GM18520 (cell line): ENCODE measurements around the gene MCOLN1.

Experiments used
- ATAC-seq: cut with Tn5 transposase; IDR thresholded peaks from one replicate; pipeline ENCODE4 v1.9.1; 2021; ENCODE audit not compliant: unreplicated experiment

Gene MCOLN1

DNA sequence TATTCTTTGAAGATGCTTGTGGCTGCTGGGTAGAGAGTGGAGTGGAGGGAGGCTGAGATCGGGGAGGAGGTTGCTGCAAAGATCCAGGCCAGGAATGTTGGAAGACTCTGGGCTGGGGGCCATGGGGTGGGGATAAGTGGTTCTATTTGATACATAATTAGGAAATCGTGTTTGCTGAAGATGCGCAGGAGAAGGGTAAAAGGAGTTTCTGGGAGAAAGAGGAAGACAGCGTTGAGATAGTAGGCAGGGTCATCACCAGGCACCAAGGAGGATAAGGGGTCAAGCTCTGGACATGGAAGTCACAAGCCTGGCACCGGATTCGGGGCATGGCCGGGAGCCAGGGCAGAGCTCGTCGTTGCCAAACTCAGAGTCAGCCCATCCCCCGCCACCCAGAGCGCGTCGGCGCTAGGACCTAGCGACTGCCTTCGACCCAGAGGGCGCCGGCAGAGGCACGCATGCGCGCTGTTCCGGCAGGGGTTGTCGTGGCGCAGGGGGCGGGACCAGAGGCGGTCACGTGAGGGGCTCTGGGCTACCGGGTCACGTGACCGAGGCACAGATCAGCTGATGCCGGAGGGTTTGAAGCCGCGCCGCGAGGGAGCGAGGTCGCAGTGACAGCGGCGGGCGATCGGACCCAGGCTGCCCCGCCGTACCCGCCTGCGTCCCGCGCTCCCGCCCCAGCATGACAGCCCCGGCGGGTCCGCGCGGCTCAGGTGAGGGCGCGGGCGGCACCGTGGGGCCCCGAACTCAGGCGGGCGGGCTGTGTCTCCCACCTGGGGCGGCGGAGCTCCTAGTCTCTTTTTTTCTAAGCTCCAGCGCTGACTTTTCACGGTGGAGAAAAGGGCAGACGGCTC is at the start of gene MCOLN1:
Gene MCOLN1, plus strand, starts transcription at position 553 of the 851 bp plus-strand sequence. Its CDS starts 127 bp downstream, at position 680.
- ATAC-seq: peak; percentile 76

DNA sequence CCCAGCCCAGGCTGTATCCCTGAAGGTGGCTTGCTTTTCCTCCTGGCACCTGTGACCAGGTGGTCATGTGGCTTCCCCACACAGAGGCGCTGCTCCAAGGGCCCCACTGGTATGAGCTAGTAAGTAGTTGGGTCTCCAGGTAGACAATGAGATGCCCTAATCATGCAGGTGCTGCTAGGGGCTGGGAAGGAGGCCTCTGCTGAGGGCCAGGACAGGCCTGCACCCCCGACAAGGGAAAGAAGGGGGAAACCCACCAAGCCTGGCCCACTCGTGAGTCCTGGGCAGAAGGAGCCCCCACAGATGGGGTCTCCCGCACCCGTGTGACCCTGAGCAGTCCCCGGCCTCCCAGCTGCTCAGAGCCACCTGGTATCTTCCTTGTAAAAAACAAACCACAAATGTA is 46.8 kb upstream of the MCOLN1 start:
- ATAC-seq: no peak

DNA sequence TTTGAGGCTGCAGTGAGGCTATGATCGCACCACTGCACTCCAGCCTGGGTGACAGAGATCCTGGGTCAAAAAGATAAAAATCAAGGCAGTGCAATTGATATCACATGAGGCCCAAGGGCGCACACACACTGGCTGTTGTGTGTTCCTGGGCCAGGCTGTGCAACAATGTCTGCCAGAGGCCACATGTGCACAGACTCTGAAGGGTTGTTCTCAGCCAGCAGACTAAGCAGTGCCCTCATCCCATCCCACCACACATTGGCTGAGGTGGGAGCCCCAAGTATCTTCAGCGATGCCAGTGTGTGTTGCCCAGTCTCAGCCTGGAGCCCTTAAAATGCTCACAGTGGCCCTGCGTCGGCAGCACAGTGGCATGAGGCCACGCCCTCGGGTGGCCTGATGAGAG is 46.2 kb upstream of the MCOLN1 start:
- ATAC-seq: no peak

DNA sequence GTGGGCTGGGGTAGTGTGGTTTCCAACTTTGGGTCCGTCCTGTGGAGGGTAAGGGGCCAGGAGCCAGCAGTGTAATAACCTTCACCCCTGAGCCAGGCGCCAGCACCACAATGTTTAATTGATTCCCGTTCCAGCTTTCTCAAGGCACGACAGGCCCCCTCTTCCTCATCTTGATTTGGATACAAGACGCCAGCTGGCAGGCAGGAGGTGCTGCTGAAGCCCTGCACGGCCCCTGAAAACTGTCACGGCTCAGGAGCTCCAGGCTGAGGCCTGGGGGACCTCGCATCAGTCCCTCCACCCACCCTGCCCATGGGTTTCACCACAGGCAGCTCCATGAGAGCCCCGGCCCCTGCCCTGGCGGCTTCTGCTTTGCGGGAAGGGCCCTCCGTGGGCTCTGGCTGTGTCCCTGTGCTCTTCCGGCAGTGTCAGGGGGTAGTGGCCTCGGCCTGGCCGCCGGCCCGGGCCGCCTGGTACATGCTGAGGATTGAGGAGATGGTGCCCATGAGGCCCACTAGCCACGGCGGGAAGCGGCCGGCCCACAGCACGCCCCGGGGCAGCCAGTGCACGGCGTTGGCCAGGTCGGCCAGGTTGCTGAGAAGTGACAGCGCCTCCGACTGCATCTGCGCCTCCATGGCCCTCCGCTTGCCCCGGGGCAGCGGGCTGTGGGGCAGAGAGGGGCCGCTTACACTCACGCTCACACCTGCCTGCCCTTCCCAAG is 45.5 kb upstream of the MCOLN1 start:
- no peak for ATAC-seq

DNA sequence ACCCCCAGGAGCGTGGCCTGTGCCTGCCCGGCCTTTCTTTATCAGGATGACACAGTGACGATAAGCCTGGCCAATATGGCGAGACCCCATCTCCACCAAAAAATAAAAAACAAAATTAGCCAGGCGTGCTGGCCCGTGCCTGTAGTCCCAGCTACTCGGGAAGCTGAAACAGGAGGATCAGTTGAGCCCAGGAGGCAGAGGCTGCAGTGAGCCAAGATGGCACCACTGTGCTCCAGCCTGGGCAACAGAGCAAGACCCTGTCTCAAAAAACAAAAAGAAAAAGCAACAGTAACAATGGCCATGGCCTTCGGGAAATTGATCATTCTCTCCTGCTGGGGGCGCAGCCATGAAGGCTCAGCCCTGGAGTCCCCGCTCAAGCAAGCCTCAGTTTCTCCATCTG is 44.7 kb upstream of the MCOLN1 start:
- no peak for ATAC-seq

DNA sequence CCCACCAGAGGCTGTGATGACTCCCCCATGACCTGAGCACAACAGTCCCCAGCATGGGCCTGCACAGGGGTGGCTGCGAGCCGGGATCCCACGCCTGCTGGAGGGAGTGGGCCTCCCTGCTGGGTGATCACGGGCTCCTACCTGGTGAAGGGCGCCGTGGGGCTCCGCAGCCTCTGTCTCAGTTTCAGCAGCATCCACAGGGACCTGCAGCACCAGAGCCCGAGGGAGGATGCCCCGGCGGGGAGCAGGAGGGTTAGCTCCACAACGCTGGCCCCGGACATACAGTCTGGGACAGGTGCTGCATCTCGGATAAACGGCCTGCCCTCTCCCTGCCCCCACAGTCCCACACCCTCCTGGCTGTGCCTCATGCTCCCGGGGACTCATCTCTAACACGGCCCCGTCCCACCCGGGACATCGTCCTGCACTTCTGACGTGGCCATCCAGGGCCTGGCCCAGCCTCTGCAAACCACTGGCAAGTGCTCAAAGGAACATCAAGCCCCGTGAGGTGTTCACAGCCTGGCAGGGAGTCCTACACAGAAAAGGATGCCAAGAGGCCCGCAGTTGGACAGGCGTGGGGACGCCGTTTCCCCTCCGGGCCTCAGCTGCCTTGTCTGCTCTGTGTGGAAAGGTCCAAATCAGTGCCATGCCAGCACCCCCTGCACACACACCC is 44.1 kb upstream of the MCOLN1 start:
- no peak for ATAC-seq

DNA sequence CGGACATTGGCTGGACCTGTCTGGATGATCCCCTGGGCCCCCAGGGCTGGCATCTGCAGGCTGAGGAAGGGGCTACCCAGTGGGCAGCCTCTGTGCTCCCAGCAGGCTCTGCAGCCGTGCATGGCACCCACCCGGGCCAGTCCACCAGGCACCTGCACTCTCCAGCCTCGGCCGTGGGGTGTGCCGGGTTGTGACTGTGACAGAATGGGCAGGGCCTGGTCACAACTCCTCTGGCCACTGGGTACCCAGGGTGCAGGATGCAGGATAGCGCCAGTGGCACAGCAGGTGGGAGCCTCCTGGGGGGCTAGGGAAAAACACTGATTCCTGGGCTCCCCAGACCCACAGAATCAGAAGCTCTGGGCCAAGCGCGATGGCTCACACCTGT is 43.6 kb upstream of the MCOLN1 start:
- ATAC-seq: no peak

DNA sequence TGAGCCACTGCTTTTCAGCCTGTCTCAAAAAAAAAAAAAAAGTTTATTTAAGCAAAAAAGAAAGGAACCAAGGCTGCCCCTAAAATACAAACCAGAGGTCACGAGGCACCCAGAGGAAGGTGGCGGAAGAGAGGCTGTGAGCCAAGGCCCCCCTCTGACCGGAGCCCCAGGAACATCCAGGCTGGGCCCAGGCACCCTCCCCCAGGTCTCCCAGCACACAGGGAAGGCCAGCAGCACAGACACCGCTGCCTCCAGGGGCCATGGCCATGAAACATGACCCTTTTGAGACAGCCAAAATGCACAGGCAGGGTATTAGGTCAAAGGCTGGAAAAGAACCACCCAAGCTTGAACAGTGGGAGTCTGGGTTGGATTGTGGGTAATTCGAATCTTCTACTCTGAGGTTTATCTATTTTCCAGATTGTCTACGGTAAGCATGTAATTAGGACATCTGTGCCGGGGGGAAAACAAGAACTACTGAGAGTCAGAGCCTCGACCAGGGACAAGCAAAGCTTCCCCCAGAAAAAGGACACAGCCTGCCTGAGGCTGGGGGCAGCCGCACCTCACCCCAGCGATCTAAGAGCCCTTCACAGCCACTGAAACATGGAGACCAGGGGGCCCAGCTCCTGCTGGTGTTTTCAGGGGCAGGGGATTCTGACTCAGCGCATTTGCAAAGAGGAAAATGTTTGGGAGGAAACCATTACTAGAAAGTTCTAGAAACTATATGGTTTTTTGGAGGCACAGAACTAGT is 42.0 kb upstream of the MCOLN1 start:
- no peak for ATAC-seq

DNA sequence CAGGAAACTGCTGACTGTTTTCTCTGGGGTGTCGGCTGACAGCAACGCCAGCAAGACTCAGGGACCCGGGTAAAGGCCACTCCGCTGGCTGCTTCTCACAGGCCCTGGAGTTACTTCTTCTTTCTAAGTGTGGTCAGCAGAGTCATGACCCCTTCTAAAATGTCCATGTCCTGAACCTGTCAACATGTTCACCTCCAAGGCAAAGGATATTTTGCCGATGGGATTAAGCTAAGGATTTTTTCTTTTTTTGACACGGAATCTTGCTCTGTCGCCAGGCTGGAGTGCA is 41.5 kb upstream of the MCOLN1 start:
- ATAC-seq: no peak

DNA sequence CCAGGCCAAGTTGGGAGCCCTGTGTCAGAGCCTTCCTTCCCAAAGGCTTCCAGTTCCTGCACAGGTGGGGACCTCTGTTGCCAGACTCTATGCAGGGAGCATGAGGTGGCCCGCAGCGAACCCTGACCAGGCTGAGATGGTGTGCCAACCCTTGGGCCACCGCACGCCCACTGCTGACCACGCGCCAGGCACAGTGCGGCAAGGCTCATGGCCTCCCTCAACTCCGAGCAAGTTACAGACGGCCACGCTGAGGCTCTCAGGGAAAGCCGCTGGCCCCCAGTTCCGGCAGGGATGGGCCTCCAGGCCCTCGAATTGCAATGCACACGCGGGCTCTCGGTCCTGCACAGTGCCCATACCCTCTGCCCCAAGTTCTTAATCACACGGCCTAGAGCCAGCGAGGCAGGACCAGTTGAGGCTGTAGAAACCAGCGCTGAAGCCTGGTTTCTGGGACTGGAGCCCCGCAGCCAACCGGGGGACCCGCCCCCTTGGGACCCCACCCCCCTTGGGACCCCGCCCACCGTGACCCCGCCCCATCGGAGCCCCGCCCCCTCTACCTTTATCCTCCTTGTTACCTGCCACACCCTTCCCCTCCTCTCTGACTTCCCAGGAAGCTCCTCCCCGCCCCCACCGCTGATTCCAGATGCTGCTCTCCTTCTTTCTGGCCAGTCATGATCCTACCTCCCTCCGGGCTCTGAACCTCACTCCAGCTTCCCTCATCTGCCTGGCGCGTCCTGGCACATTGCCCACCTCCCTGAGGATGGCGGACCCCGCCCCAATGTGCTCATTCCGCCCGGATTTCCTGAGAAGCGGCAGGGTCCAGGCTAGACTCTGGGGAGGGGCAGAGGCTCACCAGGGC is 39.6 kb upstream of the MCOLN1 start:
- no peak for ATAC-seq

DNA sequence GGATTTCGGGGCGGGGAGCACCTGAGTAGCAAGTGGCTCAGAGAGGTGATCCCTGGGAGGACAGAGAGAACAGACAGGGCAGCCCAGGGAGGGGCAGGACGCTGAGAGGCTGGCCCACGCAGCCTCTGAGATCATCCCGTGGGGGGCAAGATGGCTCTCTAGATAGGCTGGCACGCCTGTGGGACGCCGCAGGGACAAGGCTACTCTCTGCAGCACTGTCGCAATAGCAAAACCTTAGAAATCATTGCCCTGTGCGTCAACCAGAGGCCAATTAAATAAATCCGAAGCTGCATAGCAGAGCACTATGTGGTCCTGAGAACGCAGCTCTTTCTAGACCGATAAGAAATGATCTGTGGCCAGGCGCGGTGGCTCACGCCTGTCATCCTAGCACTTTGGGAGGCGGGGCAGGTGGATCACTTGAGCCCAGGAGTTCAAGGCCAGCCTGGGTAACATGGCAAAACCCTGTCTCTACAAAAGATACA is 38.7 kb upstream of the MCOLN1 start:
- no peak for ATAC-seq

DNA sequence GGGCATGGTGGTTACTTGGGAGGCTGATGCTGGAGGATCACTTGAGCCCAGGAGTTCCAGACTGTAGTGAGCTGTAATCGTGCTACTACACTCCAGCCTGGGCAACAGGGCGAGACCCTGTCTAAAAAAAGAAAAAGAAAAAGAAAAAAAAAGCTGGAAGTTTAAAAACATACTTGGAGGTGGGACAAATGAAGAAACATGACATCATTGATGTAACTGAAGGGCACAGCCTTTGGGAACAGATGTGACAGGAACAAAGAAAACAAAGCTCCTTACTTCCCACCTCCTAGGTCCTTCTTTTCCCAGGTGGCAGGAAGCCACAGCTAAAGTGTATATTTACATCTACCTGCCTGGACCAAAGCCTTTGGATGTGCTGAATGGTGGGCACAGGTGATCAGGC is 35.5 kb upstream of the MCOLN1 start:
- no peak for ATAC-seq

DNA sequence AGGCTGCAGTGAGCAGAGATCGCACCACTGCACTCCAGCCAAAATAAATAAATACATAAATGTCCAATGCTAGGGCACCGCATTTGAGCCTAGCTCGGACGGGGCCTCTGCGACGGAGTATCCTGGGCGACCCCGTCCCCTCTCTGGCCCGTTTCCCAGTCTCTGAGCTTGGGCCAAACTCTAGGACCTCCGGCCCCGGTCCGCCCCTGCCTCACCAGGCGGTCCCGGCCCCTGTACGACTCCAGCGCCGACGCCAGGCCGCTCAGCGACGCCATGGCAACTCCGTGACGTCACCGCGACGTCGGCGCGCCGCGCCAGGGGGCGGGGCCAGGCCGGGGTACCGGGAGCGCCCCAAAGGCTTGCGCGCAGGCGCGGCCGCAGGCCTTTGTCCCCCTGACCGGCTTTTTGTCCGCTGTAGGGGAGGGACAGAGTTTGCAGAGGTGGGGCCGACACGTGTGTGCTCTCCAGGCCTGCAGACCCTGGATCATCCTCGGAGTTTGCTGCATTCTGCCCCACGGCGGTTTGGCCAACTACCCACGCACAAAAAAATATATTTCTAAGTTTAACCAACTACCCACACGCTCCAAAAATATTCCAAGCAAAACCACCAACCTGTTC is 33.6 kb upstream of the MCOLN1 start, which contains the start of gene PEX11G:
Gene PEX11G, minus strand, starts transcription at position 300 of the 618 bp plus-strand sequence. Its CDS starts 25 bp downstream, at position 275.
- ATAC-seq: no peak

DNA sequence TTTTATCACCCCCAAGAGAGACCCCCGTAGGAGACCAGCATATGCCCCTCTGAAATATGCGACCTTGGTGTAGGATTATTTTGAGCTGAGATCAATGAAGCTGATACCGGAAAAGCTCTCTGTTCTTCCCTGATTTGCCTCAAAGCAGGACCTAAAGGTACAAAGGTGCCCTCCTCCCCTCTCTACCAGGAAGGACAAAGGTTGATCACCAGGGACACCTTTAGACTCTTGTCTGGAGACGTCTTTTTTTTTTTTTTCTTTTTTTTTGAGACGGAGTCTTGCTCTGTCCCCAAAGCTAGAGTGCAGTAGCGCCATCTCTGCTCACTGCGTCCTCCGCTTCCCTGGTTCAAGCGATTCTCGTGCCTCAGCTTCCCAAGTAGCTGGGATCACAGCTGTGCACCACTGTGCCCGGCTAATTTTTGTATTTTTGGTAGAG is 32.8 kb upstream of the MCOLN1 start:
- no peak for ATAC-seq

DNA sequence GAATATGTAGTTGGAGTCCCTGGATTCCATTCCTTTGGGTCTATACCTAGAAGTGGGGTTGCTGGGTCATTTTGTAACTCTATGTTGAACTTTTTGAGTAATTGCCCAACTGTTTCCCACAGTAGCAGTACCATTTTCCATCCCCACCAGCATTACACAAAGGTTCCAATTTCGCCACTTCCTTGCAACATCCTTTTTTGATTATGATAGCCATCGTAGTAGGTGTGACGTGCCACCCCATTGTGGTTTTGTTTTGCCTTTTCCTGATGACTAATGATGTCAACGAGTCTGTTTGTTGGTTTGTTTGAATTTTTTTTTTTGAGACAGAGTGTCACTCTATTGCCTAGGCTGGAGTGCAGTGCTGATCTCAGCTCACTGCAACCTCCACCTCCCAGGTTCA is 30.3 kb upstream of the MCOLN1 start:
- no peak for ATAC-seq

DNA sequence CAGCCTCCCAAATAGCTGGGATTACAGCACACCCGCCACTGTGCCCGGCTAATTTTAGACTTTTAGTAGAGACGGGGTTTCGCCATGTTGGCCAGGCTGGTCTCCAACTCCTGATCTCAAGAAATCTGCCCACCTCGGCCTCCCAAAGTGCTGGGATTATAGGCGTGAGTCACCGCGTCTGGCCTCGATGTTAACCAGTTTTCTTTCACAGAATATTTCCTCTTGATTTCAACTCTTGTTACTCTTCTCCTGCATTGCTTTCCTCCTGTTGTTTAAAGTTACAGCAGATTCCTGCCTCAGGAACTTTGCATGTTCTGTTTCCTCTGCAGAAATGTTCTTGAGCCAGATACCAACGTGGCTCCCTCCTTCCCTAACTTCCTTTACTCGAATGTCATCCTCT is 29.9 kb upstream of the MCOLN1 start:
- ATAC-seq: no peak

DNA sequence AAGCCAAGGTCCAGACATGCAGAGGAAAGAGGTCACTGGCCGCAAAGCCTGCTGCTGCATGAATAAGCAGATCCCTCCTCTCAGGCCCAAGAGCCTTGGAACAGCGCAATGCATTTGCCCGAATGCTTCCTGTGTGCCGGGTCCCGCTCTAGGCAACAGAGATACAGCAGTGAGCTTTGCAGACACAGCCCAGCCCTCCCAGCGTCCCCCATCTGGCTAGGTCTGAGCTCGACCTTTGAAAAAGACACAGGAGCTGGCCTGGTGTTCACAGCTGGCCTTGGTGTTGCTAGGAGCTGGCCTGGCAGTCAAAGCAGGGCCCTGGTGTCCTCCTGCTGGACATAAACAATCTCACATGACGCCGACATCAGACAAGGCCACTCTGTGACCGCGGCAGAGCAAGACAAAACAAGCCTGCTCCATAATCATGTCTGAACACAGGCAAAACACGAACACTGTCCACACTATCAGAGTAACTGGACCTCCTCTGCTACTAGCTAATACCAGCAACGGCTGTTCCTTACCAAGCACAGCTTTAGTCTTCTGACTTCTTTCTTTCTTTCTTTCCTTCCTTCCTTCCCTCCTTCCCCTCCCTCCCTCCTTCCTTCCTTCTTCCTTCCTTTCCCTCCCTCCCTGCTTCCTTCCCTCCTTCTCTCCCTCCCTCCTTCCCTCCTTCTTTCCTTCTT is 27.9 kb upstream of the MCOLN1 start:
- no peak for ATAC-seq

DNA sequence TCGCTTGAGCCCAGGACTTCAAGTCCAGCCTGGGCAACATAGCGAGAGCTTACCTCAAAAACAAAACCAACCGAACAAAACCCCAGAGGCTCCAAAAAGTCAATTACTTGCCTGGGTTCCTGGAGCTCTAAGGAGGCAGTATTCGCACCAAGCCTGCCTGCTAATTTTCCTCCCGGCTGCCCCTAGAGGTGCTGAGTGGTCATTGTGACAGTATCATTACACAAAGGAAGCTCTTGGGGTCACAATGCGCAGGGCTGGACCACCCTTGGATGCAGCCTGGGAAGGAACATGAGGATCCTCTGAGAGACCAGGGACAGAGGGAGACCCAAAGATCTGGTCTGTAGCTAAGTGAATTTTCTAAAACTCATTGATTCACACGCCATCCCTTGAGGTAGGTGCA is 25.1 kb upstream of the MCOLN1 start:
- ATAC-seq: no peak

DNA sequence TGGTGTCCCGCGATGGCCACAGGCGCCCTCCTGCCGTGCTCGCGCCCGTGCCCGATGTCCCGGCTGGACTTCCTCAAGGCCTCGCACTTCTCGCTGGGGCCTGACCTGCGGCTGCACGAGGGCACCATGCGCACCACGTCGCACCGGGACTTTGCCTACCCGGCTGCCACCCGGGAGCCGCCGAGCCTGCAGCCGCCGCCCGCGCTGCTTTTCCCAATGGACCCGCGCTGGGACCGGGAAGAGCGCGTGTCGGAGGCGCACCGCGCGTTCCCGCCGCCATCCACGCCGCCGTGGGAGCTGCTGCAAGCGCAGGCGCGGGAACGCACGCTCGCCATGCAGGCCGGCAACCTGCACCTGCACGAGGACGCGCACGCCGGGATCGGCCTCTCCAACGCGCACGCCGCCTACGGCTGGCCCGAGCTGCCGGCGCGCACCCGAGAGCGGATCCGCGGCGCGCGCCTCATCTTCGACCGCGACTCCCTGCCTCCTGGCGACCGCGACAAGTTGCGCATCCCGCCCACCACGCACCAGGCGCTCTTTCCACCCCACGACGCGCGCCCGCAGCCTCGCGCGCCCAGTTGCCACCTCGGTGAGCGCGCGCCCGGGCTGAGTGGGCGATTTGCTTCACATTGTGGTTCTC is 21.5 kb upstream of the MCOLN1 start:
- ATAC-seq: no peak
